CD14-positive monocyte (primary cell): ENCODE data around the gene POFUT2. TPM values are rescaled to one million over a fixed set of nuclear protein-coding genes. Genes with fewer than 3 reads are reported as not detected.

Experiments
- DNase-seq, 3 donors: peaks; one replicate each; pipeline ENCODE4 v3.0.0-alpha.2; 2011 to 2022
- H2AFZ ChIP-seq: 2 replicates; pipeline ENCODE4 v1.6.0; 2012; ENCODE audit warnings: mild to moderate bottlenecking, low read depth, low read length, inconsistent platforms; ENCODE audit not compliant: insufficient read depth, poor library complexity, severe bottlenecking
- H3K27ac ChIP-seq, 2 donors: 1 replicate in 1 of 2; 2 replicates in 1 of 2; pipeline ENCODE4 v1.5.1; 2012 to 2013; ENCODE audit warnings: low read length in 2 of 2, control low read depth in 1 of 2, inconsistent platforms in 1 of 2, low read depth in 1 of 2, mild to moderate bottlenecking in 1 of 2
- H3K27me3 ChIP-seq, 2 donors: one replicate each; pipeline versions ENCODE4 v1.6.0 to v1.6.1; 2011 to 2013; ENCODE audit warnings: low read length in 2 of 2; ENCODE audit not compliant: control insufficient read depth in 2 of 2, insufficient read depth in 2 of 2
- H3K36me3 ChIP-seq, 2 donors: replicated peaks in 1 of 2; 1 replicate in 1 of 2; 2 replicates in 1 of 2; pipeline versions ENCODE4 v1.5.1 to v1.6.1; 2012 to 2013; ENCODE audit warnings: low read length in 2 of 2, control low read depth in 1 of 2, inconsistent platforms in 1 of 2, mild to moderate bottlenecking in 1 of 2; ENCODE audit not compliant: insufficient read depth in 2 of 2, control insufficient read depth in 1 of 2
- H3K4me1 ChIP-seq, 2 donors: 1 replicate in 1 of 2; 2 replicates in 1 of 2; pipeline versions ENCODE4 v1.5.1 to v1.6.1; 2012 to 2013; ENCODE audit warnings: low read length in 2 of 2, control low read depth in 1 of 2, inconsistent platforms in 1 of 2, mild to moderate bottlenecking in 1 of 2, moderate library complexity in 1 of 2; ENCODE audit not compliant: insufficient read depth in 2 of 2, control insufficient read depth in 1 of 2
- H3K4me2 ChIP-seq: replicated peaks from 2 replicates; pipeline ENCODE3; 2012; ENCODE audit warnings: low read length, moderate library complexity, mild to moderate bottlenecking; ENCODE audit not compliant: poor library complexity, severe bottlenecking; ENCODE audit errors: extremely low read depth
- H3K4me3 ChIP-seq, 3 experiments: fragments of 200-600 bp in 1 of 3; sonication (generic) in 1 of 3; replicated peaks in 1 of 3; 1 replicate in 2 of 3; 2 replicates in 1 of 3; pipeline ENCODE4 v1.5.1; 2011 to 2013; ENCODE audit warnings: low read length in 3 of 3, mild to moderate bottlenecking in 3 of 3, control low read depth in 2 of 3, low read depth in 2 of 3, inconsistent platforms in 1 of 3, moderate library complexity in 1 of 3
- H3K79me2 ChIP-seq: 2 replicates; pipeline ENCODE4 v1.6.0; 2012; ENCODE audit warnings: mild to moderate bottlenecking, control low read depth, inconsistent platforms, low read length, moderate library complexity; ENCODE audit not compliant: insufficient read depth
- H3K9ac ChIP-seq: 2 replicates; pipeline ENCODE4 v1.6.0; 2017; ENCODE audit warnings: low read length, mild to moderate bottlenecking; ENCODE audit not compliant: insufficient read depth, poor library complexity, severe bottlenecking
- H3K9me3 ChIP-seq, 2 donors: replicated peaks in 1 of 2; 1 replicate in 1 of 2; 2 replicates in 1 of 2; pipeline versions ENCODE4 v1.5.1 to v1.6.1; 2012 to 2013; ENCODE audit warnings: low read length in 2 of 2, control low read depth in 1 of 2; ENCODE audit not compliant: control insufficient read depth in 1 of 2, insufficient read depth in 1 of 2
- H4K20me1 ChIP-seq: 2 replicates; pipeline ENCODE4 v1.6.0; 2012; ENCODE audit warnings: mild to moderate bottlenecking, low read length, control low read depth, moderate library complexity; ENCODE audit not compliant: insufficient read depth
- H3K27ac Mint-ChIP-seq, 7 donors: one replicate each; pipeline ENCODE4 v1.8.0; 2020; ENCODE audit warnings: mild to moderate bottlenecking in 7 of 7, mixed read lengths in 7 of 7, moderate library complexity in 6 of 7, inconsistent platforms in 2 of 7
- H3K27me3 Mint-ChIP-seq, 3 donors: one replicate each; pipeline ENCODE4 v1.8.0; 2021 to 2022; ENCODE audit warnings: low read depth in 3 of 3, mild to moderate bottlenecking in 3 of 3, mixed read lengths in 3 of 3, moderate library complexity in 3 of 3, inconsistent platforms in 1 of 3
- H3K36me3 Mint-ChIP-seq, 2 donors: one replicate each; pipeline ENCODE4 v1.8.0; 2020; ENCODE audit warnings: mixed read lengths in 2 of 2, inconsistent platforms in 1 of 2, mild to moderate bottlenecking in 1 of 2
- H3K4me1 Mint-ChIP-seq: one replicate; pipeline ENCODE4 v1.8.0; 2020; ENCODE audit warnings: mild to moderate bottlenecking, mixed read lengths
- H3K4me3 Mint-ChIP-seq, 2 donors: one replicate each; pipeline ENCODE4 v1.8.0; 2020; ENCODE audit warnings: mild to moderate bottlenecking in 2 of 2, mixed read lengths in 2 of 2, moderate library complexity in 1 of 2
- H3K9me3 Mint-ChIP-seq, 7 donors: one replicate each; pipeline ENCODE4 v1.8.0; 2020 to 2022; ENCODE audit warnings: mixed read lengths in 7 of 7, mild to moderate bottlenecking in 6 of 7, moderate library complexity in 6 of 7, inconsistent platforms in 2 of 7
- WGBS: methylation state at CpG from one replicate; pipeline ENCODE4 v1.1.5; 2013; ENCODE audit warnings: missing lambda C conversion rate; ENCODE audit not compliant: insufficient coverage; 5-methylcytosine and 5-hydroxymethylcytosine counted together
- intact Hi-C, 2 donors: fragments of 100-400 bp; cut with micrococcal nuclease; formaldehyde crosslinking; loops; one replicate each; pipeline versions ENCODE4 v1.15.0 to v1.15.1; 2023
- polyA plus RNA-seq, 3 donors: library from polyadenylated mRNA; depleted of rRNA in 1 of 3; unstranded in 2 of 3; stranded (reverse) in 1 of 3; fragments of 300-500 nt in 2 of 3; fragments of >200 nt in 1 of 3; fragmentation: Illumina TruSeq in 2 of 3; gene quantifications; 1 replicate in 2 of 3; 2 replicates in 1 of 3; pipeline ENCODE4 v1.2.3, GENCODE V29; 2012 to 2021
- TF ChIP-seq, protein P1 (sequence below): fragments of 200-600 bp; IDR thresholded peaks from one replicate; pipeline ENCODE4 v1.8.0; 2022; ENCODE audit warnings: antibody characterized with exemption, mild to moderate bottlenecking

POFUT2 gene
- polyA plus RNA-seq, 3 donors, result 1.8 to 21.3 (median 2.8) TPM

- intact Hi-C loops, result loop anchor here in 1 of 2 donors (5.0 kb wide), 3 partner anchors 143 to 357 kb away; partner anchors contain the start of gene PCBP3
- Mint-ChIP-seq H3K36me3 (peaks cover 42 to 54% of the 10 kb centered on the region in 2 donors), H3K27me3 (no peaks in the 10 kb centered on the region), H3K4me3 (no peak overlapping the region), H3K4me1 (peaks cover 13% of the 10 kb centered on the region), H3K27ac (peak overlapping the region in 3 of 7 donors; percentile 18 to 57 (median 54)), H3K9me3 (no peaks in the 10 kb centered on the region)
- Histone ChIP-seq H3K4me2 (no peak overlapping the region), H3K9me3 (no peaks in the 10 kb centered on the region), H3K36me3 (peaks cover 49 to 54% of the 10 kb centered on the region in 2 donors), H2AFZ (no peak overlapping the region), H4K20me1 (no peaks in the 10 kb centered on the region), H3K79me2 (peaks cover 3% of the 10 kb centered on the region), H3K4me1 (peaks cover 10 to 14% of the 10 kb centered on the region in 2 donors), H3K4me3 (no peak overlapping the region), H3K27me3 (no peaks in the 10 kb centered on the region), H3K9ac (no peak overlapping the region), H3K27ac (no peak overlapping the region)
- DNase-seq, result no peak
- WGBS, result over 99% methylated on average over 28 of the region's 28 CpGs
- TF ChIP-seq, protein P1, sequence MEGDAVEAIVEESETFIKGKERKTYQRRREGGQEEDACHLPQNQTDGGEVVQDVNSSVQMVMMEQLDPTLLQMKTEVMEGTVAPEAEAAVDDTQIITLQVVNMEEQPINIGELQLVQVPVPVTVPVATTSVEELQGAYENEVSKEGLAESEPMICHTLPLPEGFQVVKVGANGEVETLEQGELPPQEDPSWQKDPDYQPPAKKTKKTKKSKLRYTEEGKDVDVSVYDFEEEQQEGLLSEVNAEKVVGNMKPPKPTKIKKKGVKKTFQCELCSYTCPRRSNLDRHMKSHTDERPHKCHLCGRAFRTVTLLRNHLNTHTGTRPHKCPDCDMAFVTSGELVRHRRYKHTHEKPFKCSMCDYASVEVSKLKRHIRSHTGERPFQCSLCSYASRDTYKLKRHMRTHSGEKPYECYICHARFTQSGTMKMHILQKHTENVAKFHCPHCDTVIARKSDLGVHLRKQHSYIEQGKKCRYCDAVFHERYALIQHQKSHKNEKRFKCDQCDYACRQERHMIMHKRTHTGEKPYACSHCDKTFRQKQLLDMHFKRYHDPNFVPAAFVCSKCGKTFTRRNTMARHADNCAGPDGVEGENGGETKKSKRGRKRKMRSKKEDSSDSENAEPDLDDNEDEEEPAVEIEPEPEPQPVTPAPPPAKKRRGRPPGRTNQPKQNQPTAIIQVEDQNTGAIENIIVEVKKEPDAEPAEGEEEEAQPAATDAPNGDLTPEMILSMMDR, result no peak
Measured at GRCh38 chr21:45285266-45285931, 2.3 kb downstream of the POFUT2 start.

- peaks cover 3% of the 10 kb centered on the region for H3K79me2 ChIP-seq
- no peak for DNase-seq
- intact Hi-C loops, result no loop called here
Measured at GRCh38 chr21:45284456-45284741, 3.3 kb downstream of the POFUT2 start.

More at GRCh38 chr21:45284456-45284741, 3.3 kb downstream of the POFUT2 start:
- WGBS, result 100% methylated on average over 2 of the region's 4 CpGs
- peaks cover 12% of the 10 kb centered on the region for H3K4me1 Mint-ChIP-seq
- H3K9ac ChIP-seq, result no peak overlapping the region
- H3K4me3 Mint-ChIP-seq, result no peak overlapping the region
- peaks cover 10 to 14% of the 10 kb centered on the region in 2 donors for H3K4me1 ChIP-seq
- no peak overlapping the region for H3K4me2 ChIP-seq
- H3K27me3 Mint-ChIP-seq, result no peaks in the 10 kb centered on the region
- no peak overlapping the region for H2AFZ ChIP-seq
- no peak overlapping the region for H3K27ac Mint-ChIP-seq
- H3K36me3 ChIP-seq, result peaks cover 55 to 64% of the 10 kb centered on the region in 2 donors
- H4K20me1 ChIP-seq, result no peaks in the 10 kb centered on the region
- no peak overlapping the region for H3K4me3 ChIP-seq
- H3K9me3 Mint-ChIP-seq, result no peaks in the 10 kb centered on the region
- TF ChIP-seq, protein P1, result no peak
- no peaks in the 10 kb centered on the region for H3K9me3 ChIP-seq
- H3K27ac ChIP-seq, result no peak overlapping the region
- no peaks in the 10 kb centered on the region for H3K27me3 ChIP-seq
- peaks cover 52 to 61% of the 10 kb centered on the region in 2 donors for H3K36me3 Mint-ChIP-seq
